ENCODE data around the gene IAPP. TPM values are rescaled to one million over a fixed set of nuclear protein-coding genes. Genes with fewer than 3 reads are reported as not detected.
A peak's percentile ranks its signal among the peaks of the same experiment; 100 is the strongest.

IAPP gene
- total and polyA plus RNA-seq, 9 of the 15 experiments (the other 6 are each of a cell fraction or from before 2014, with no cell fraction given), result not detected

- peak; percentile 85 to 89 for TF ChIP-seq FOXK2 (conservative IDR thresholded peaks at IDR 0.05 in 1 of 2, IDR thresholded peaks at IDR 0.05 in 1 of 2; ENCODE audit: low read depth in 2 of 2)
- no peak for TF ChIP-seq PTBP1 (IDR thresholded peaks at IDR 0.05; ENCODE audit: low read depth, low read length)
- no peak for TF ChIP-seq CTCF (IDR thresholded peaks at IDR 0.05 in 2 of 3, conservative IDR thresholded peaks at IDR 0.05 in 1 of 3; ENCODE audit: insufficient read depth in 2 of 3, low read depth in 1 of 3, low read length in 3 of 3)
- TF ChIP-seq E2F3 (CRISPR knock-in tag; IDR thresholded peaks at IDR 0.05), result no peak
- no peak for TF ChIP-seq ARID3B (CRISPR knock-in tag; IDR thresholded peaks at IDR 0.05; ENCODE audit: borderline replicate concordance)
- no peak for TF ChIP-seq ZNF146 (CRISPR knock-in tag; IDR thresholded peaks at IDR 0.05; ENCODE audit: unreplicated experiment)
- TF ChIP-seq MCM7 (IDR thresholded peaks at IDR 0.05), result no peak
- TF ChIP-seq NCOA2 (IDR thresholded peaks at IDR 0.05; ENCODE audit: partially characterized antibody in 2 of 2), result no peak
- no peak for TF ChIP-seq SAFB2 (IDR thresholded peaks at IDR 0.05; ENCODE audit: borderline replicate concordance, low read depth, low read length, severe bottlenecking)
- TF ChIP-seq U2AF1 (optimal IDR thresholded peaks at IDR 0.05; ENCODE audit: low read depth, low read length), result no peak
- peak; percentile 22 to 46; a peak in 1 of 4 replicates for TF ChIP-seq MNT (conservative IDR thresholded peaks at IDR 0.05)
- no peak for TF ChIP-seq NFATC3 (IDR thresholded peaks at IDR 0.05)
- no peak for TF ChIP-seq MXI1 (IDR thresholded peaks at IDR 0.05; ENCODE audit: low read depth, low read length)
- TF ChIP-seq REST (IDR thresholded peaks at IDR 0.05; ENCODE audit: borderline replicate concordance), result no peak
- TF ChIP-seq REST (CRISPR knock-in tag; IDR thresholded peaks at IDR 0.05; ENCODE audit: low read depth), result no peak
- TF ChIP-seq ZNF707 (CRISPR knock-in tag; conservative IDR thresholded peaks at IDR 0.05), result no peak
Observed at GRCh38 chr12:21350975-21351374, 21.7 kb upstream of the IAPP start (continued).
